Activated gamma-delta T cell (primary cell): ENCODE data around the gene CHTOP.
"Not testable (repeated sequence)": the region's sequence is repeated elsewhere in the genome, so short reads cannot be mapped to it uniquely, and the experiment has no call there.

Experiments used
- DNase-seq: peaks from one replicate; lab custom pipeline; 2025; lab: John Stamatoyannopoulos, UW

CHTOP gene

GRCh38 chr1:153659175-153659534 is 25.3 kb downstream of the CHTOP start:
- no peak for DNase-seq

GRCh38 chr1:153659656-153660055 is 25.8 kb downstream of the CHTOP start:
- DNase-seq: no peak

- DNase-seq: no peak
These were observed 27.3 kb downstream of the CHTOP start for GRCh38 chr1:153661111-153661708.

- DNase-seq: no peak
These were observed 28.4 kb downstream of the CHTOP start for GRCh38 chr1:153662269-153662668.

- no peak for DNase-seq
These were observed 29.3 kb downstream of the CHTOP start for GRCh38 chr1:153663211-153663610.

- no peak for DNase-seq
These were observed 33.6 kb downstream of the CHTOP start for GRCh38 chr1:153667439-153667838.

GRCh38 chr1:153668672-153669071 is 34.8 kb downstream of the CHTOP start:
- DNase-seq: not testable (repeated sequence)

- no peak for DNase-seq
These were observed 35.7 kb downstream of the CHTOP start for GRCh38 chr1:153669606-153670005.

- DNase-seq: no peak
These were observed 36.5 kb downstream of the CHTOP start for GRCh38 chr1:153670257-153670858.

- DNase-seq: peak; percentile 60
These were observed 37.2 kb downstream of the CHTOP start, which contains the start of gene ILF2 for GRCh38 chr1:153670859-153671627. Gene ILF2, minus strand, starts transcription at chr1:153670993. Its CDS starts 71 bp downstream, at chr1:153670922.

- not testable (repeated sequence) for DNase-seq
These were observed 37.9 kb downstream of the CHTOP start for GRCh38 chr1:153671628-153672353.

GRCh38 chr1:153673511-153673910 is 39.6 kb downstream of the CHTOP start:
- no peak for DNase-seq

GRCh38 chr1:153677718-153678518 is 44.1 kb downstream of the CHTOP start:
- DNase-seq: no peak

- DNase-seq: no peak
These were observed 44.9 kb downstream of the CHTOP start, which contains the start of gene NPR1 for GRCh38 chr1:153678519-153679336. Gene NPR1, plus strand, starts transcription at chr1:153678688. Its CDS starts 421 bp downstream, at chr1:153679109.

GRCh38 chr1:153679337-153680119 is 45.7 kb downstream of the CHTOP start:
- no peak for DNase-seq

GRCh38 chr1:153680120-153680403 is 46.2 kb downstream of the CHTOP start:
- DNase-seq: no peak

- DNase-seq: no peak
These were observed 48.9 kb downstream of the CHTOP start for GRCh38 chr1:153682730-153683129.

GRCh38 chr1:153683854-153684253 is 50.0 kb downstream of the CHTOP start:
- DNase-seq: no peak

- no peak for DNase-seq
These were observed 51.0 kb downstream of the CHTOP start for GRCh38 chr1:153684892-153685291.
